Immature natural killer cell (primary cell): ENCODE measurements around the gene STXBP6. TPM values are rescaled to one million over a fixed set of nuclear protein-coding genes. Genes with fewer than 3 reads are reported as not detected.

Source experiments
- DNase-seq, 3 donors: peaks; one replicate each; pipeline ENCODE4 v3.0.0; 2022; ENCODE audit warnings: mixed read lengths in 1 of 3
- H3K27ac Mint-ChIP-seq, 6 donors: one replicate each; pipeline ENCODE4 v1.8.0; 2020; ENCODE audit warnings: mixed read lengths in 6 of 6, mild to moderate bottlenecking in 5 of 6, inconsistent platforms in 4 of 6, moderate library complexity in 3 of 6
- H3K27me3 Mint-ChIP-seq, 3 donors: one replicate each; pipeline ENCODE4 v1.8.0; 2020 to 2021; ENCODE audit warnings: low read depth in 3 of 3, mild to moderate bottlenecking in 3 of 3, mixed read lengths in 3 of 3, moderate library complexity in 3 of 3, inconsistent platforms in 1 of 3
- H3K36me3 Mint-ChIP-seq, 3 donors: one replicate each; pipeline ENCODE4 v1.8.0; 2020; ENCODE audit warnings: mixed read lengths in 3 of 3, inconsistent platforms in 2 of 3, mild to moderate bottlenecking in 2 of 3
- H3K4me1 Mint-ChIP-seq, 2 donors: one replicate each; pipeline ENCODE4 v1.8.0; 2020; ENCODE audit warnings: inconsistent platforms in 2 of 2, mild to moderate bottlenecking in 2 of 2, mixed read lengths in 2 of 2, moderate library complexity in 1 of 2
- H3K4me3 Mint-ChIP-seq, 5 donors: one replicate each; pipeline ENCODE4 v1.8.0; 2020; ENCODE audit warnings: mild to moderate bottlenecking in 5 of 5, mixed read lengths in 5 of 5, inconsistent platforms in 3 of 5, moderate library complexity in 3 of 5
- H3K9me3 Mint-ChIP-seq, 6 donors: one replicate each; pipeline ENCODE4 v1.8.0; 2020; ENCODE audit warnings: mild to moderate bottlenecking in 6 of 6, mixed read lengths in 6 of 6, inconsistent platforms in 4 of 6, moderate library complexity in 3 of 6
- polyA plus RNA-seq, 3 donors: library from polyadenylated mRNA; unstranded; fragments of 300-500 nt; fragmentation: Illumina TruSeq; gene quantifications; one replicate each; pipeline ENCODE4 v1.2.3, GENCODE V29; 2021

STXBP6 gene
- polyA plus RNA-seq, 3 donors from 2014 or later, result not detected

- H3K27ac Mint-ChIP-seq, result no peak overlapping the region
Measured at GRCh38 chr14:24999157-24999556, 50.8 kb downstream of the STXBP6 start.

GRCh38 chr14:24996930-24997725 is 52.8 kb downstream of the STXBP6 start:
- H3K36me3 Mint-ChIP-seq, result no peaks in the 10 kb centered on the region
- H3K4me3 Mint-ChIP-seq, result no peak overlapping the region
- DNase-seq, result no peak
- H3K4me1 Mint-ChIP-seq, result no peaks in the 10 kb centered on the region
- peaks cover 0 to 2% (median 0%) of the 10 kb centered on the region in 6 donors for H3K9me3 Mint-ChIP-seq
- H3K27me3 Mint-ChIP-seq, result peaks cover 2 to 8% (median 6%) of the 10 kb centered on the region in 3 donors
- H3K27ac Mint-ChIP-seq, result no peak overlapping the region

More at GRCh38 chr14:24999157-24999556, 50.8 kb downstream of the STXBP6 start:
- Mint-ChIP-seq H3K4me3 (no peak overlapping the region), H3K9me3 (peaks cover 0 to 2% (median 0%) of the 10 kb centered on the region in 6 donors), H3K36me3 (no peaks in the 10 kb centered on the region), H3K4me1 (no peaks in the 10 kb centered on the region), H3K27me3 (peaks cover 2 to 8% (median 6%) of the 10 kb centered on the region in 3 donors)
- no peak for DNase-seq

GRCh38 chr14:24995016-24995415 is 54.9 kb downstream of the STXBP6 start:
- Mint-ChIP-seq H3K4me1 (no peaks in the 10 kb centered on the region), H3K36me3 (no peaks in the 10 kb centered on the region), H3K27me3 (peaks cover 2 to 9% (median 7%) of the 10 kb centered on the region in 3 donors), H3K9me3 (peaks cover 0 to 2% (median 0%) of the 10 kb centered on the region in 6 donors), H3K4me3 (no peak overlapping the region), H3K27ac (no peak overlapping the region)
- no peak for DNase-seq

- Mint-ChIP-seq H3K9me3 (no peaks in the 10 kb centered on the region), H3K4me1 (no peaks in the 10 kb centered on the region), H3K36me3 (no peaks in the 10 kb centered on the region), H3K27ac (no peak overlapping the region), H3K27me3 (peaks cover 2 to 9% (median 7%) of the 10 kb centered on the region in 3 donors), H3K4me3 (no peak overlapping the region)
- no peak for DNase-seq
Measured at GRCh38 chr14:24993631-24994030, 56.3 kb downstream of the STXBP6 start.

- H3K27ac Mint-ChIP-seq, result no peak overlapping the region
- no peak overlapping the region for H3K4me3 Mint-ChIP-seq
- H3K36me3 Mint-ChIP-seq, result no peaks in the 10 kb centered on the region
- no peak for DNase-seq
- peaks cover 2 to 9% (median 7%) of the 10 kb centered on the region in 3 donors for H3K27me3 Mint-ChIP-seq
- no peaks in the 10 kb centered on the region for H3K4me1 Mint-ChIP-seq
- no peaks in the 10 kb centered on the region for H3K9me3 Mint-ChIP-seq
Measured at GRCh38 chr14:24992624-24993360, 57.2 kb downstream of the STXBP6 start.

GRCh38 chr14:24991821-24992220 is 58.1 kb downstream of the STXBP6 start:
- H3K4me1 Mint-ChIP-seq, result no peaks in the 10 kb centered on the region
- H3K36me3 Mint-ChIP-seq, result no peaks in the 10 kb centered on the region
- H3K4me3 Mint-ChIP-seq, result no peak overlapping the region
- H3K9me3 Mint-ChIP-seq, result no peaks in the 10 kb centered on the region
- peaks cover 3 to 9% (median 5%) of the 10 kb centered on the region in 3 donors for H3K27me3 Mint-ChIP-seq
- H3K27ac Mint-ChIP-seq, result no peak overlapping the region
- no peak for DNase-seq

- Mint-ChIP-seq H3K4me3 (no peak overlapping the region), H3K4me1 (no peaks in the 10 kb centered on the region), H3K27ac (no peak overlapping the region), H3K36me3 (no peaks in the 10 kb centered on the region), H3K9me3 (no peaks in the 10 kb centered on the region), H3K27me3 (peaks cover 3 to 9% (median 4%) of the 10 kb centered on the region in 3 donors)
- DNase-seq, result no peak
Measured at GRCh38 chr14:24991288-24991687, 58.7 kb downstream of the STXBP6 start.

GRCh38 chr14:24990773-24991172 is 59.2 kb downstream of the STXBP6 start:
- Mint-ChIP-seq H3K9me3 (no peaks in the 10 kb centered on the region), H3K4me1 (no peaks in the 10 kb centered on the region), H3K27ac (no peak overlapping the region), H3K36me3 (no peaks in the 10 kb centered on the region), H3K4me3 (no peak overlapping the region), H3K27me3 (peaks cover 3 to 9% (median 4%) of the 10 kb centered on the region in 3 donors)
- DNase-seq, result no peak

GRCh38 chr14:24990050-24990449 is 59.9 kb downstream of the STXBP6 start:
- no peak for DNase-seq

GRCh38 chr14:24988760-24989159 is 61.2 kb downstream of the STXBP6 start:
- no peak for DNase-seq
- H3K4me3 Mint-ChIP-seq, result no peak overlapping the region
- H3K27me3 Mint-ChIP-seq, result peaks cover 3 to 9% (median 7%) of the 10 kb centered on the region in 3 donors
- H3K27ac Mint-ChIP-seq, result no peak overlapping the region
- no peaks in the 10 kb centered on the region for H3K9me3 Mint-ChIP-seq
- no peaks in the 10 kb centered on the region for H3K36me3 Mint-ChIP-seq
- no peaks in the 10 kb centered on the region for H3K4me1 Mint-ChIP-seq

More at GRCh38 chr14:24990050-24990449, 59.9 kb downstream of the STXBP6 start:
- Mint-ChIP-seq H3K4me3 (no peak overlapping the region), H3K27me3 (peaks cover 3 to 10% (median 4%) of the 10 kb centered on the region in 3 donors), H3K36me3 (no peaks in the 10 kb centered on the region), H3K4me1 (no peaks in the 10 kb centered on the region), H3K27ac (no peak overlapping the region), H3K9me3 (no peaks in the 10 kb centered on the region)

GRCh38 chr14:24986206-24986893 is 63.6 kb downstream of the STXBP6 start:
- DNase-seq, result no peak
- H3K27me3 Mint-ChIP-seq, result peaks cover 5 to 9% (median 7%) of the 10 kb centered on the region in 3 donors
- H3K36me3 Mint-ChIP-seq, result no peaks in the 10 kb centered on the region
- no peaks in the 10 kb centered on the region for H3K9me3 Mint-ChIP-seq
- no peaks in the 10 kb centered on the region for H3K4me1 Mint-ChIP-seq
- no peak overlapping the region for H3K4me3 Mint-ChIP-seq
- no peak overlapping the region for H3K27ac Mint-ChIP-seq

GRCh38 chr14:24984846-24985589 is 64.9 kb downstream of the STXBP6 start:
- DNase-seq, result no peak
- no peaks in the 10 kb centered on the region for H3K4me1 Mint-ChIP-seq
- H3K27ac Mint-ChIP-seq, result no peak overlapping the region
- no peak overlapping the region for H3K4me3 Mint-ChIP-seq
- peaks cover 3 to 9% (median 6%) of the 10 kb centered on the region in 3 donors for H3K27me3 Mint-ChIP-seq
- no peaks in the 10 kb centered on the region for H3K9me3 Mint-ChIP-seq
- H3K36me3 Mint-ChIP-seq, result no peaks in the 10 kb centered on the region

GRCh38 chr14:24982472-24983155 is 67.3 kb downstream of the STXBP6 start:
- no peak overlapping the region for H3K4me3 Mint-ChIP-seq
- no peak overlapping the region for H3K27ac Mint-ChIP-seq
- no peaks in the 10 kb centered on the region for H3K9me3 Mint-ChIP-seq
- H3K4me1 Mint-ChIP-seq, result no peaks in the 10 kb centered on the region
- H3K27me3 Mint-ChIP-seq, result peaks cover 3 to 10% (median 5%) of the 10 kb centered on the region in 3 donors
- no peaks in the 10 kb centered on the region for H3K36me3 Mint-ChIP-seq
- no peak for DNase-seq
